Suprapubic skin (tissue), 4 donors: ENCODE data around the gene SETBP1. TPM values are rescaled to one million over a fixed set of nuclear protein-coding genes. Genes with fewer than 3 reads are reported as not detected.

ENCODE experiments used
- DNase-seq, 2 donors: peaks; one replicate each; pipeline ENCODE4 v3.0.0-alpha.2; 2019; ENCODE audit warnings: low spot score in 2 of 2
- H3K27ac ChIP-seq: fragments of 200-600 bp; sonication (generic); one replicate; pipeline ENCODE4 v1.5.1; 2019
- H3K27me3 ChIP-seq: fragments of 200-600 bp; sonication (generic); one replicate; pipeline ENCODE4 v1.5.1; 2019
- H3K36me3 ChIP-seq: fragments of 200-600 bp; sonication (generic); one replicate; pipeline ENCODE4 v1.5.1; 2019
- H3K4me1 ChIP-seq: fragments of 200-600 bp; sonication (generic); one replicate; pipeline ENCODE4 v1.5.1; 2019
- H3K4me3 ChIP-seq: fragments of 200-600 bp; sonication (generic); one replicate; pipeline ENCODE4 v1.5.1; 2019; ENCODE audit warnings: mild to moderate bottlenecking
- H3K9me3 ChIP-seq: fragments of 200-600 bp; sonication (generic); one replicate; pipeline ENCODE4 v1.5.1; 2019
- EP300 ChIP-seq: sonication (generic); formaldehyde crosslinking; IDR thresholded peaks from one replicate; pipeline ENCODE4 v1.6.1; 2017; ENCODE audit warnings: antibody characterized with exemption
- POLR2A ChIP-seq, 2 donors: fragments of 450-650 bp; IDR thresholded peaks; one replicate each; pipeline ENCODE4 v1.6.1; 2017; ENCODE audit warnings: antibody characterized with exemption in 2 of 2, mild to moderate bottlenecking in 2 of 2, moderate library complexity in 2 of 2
- POLR2AphosphoS5 ChIP-seq, 3 donors: sonication (generic); formaldehyde crosslinking; IDR thresholded peaks; one replicate each; pipeline ENCODE4 v1.6.1; 2017; ENCODE audit warnings: antibody characterized with exemption in 3 of 3
- WGBS: methylation state at CpG from one replicate; pipeline ENCODE4 v1.1.5; 2018; 5-methylcytosine and 5-hydroxymethylcytosine counted together
- total RNA-seq, 4 donors: library from RNA; depleted of rRNA; stranded (reverse); fragments of >200 nt; gene quantifications; one replicate each; pipeline ENCODE4 v1.1.0, GENCODE V29; 2016
- TF ChIP-seq, protein P1 (sequence below), 2 donors: fragments of 200-600 bp in 1 of 2; fragments of 450-650 bp in 1 of 2; sonication (generic) in 1 of 2; IDR thresholded peaks; one replicate each; pipeline ENCODE4 v1.5.1; 2016 to 2019; ENCODE audit warnings: antibody characterized with exemption in 2 of 2, mild to moderate bottlenecking in 1 of 2, moderate library complexity in 1 of 2

The SETBP1 gene
- total RNA-seq, 4 donors from 2014 or later: 13.1 to 25.6 (median 17.2) TPM

DNA sequence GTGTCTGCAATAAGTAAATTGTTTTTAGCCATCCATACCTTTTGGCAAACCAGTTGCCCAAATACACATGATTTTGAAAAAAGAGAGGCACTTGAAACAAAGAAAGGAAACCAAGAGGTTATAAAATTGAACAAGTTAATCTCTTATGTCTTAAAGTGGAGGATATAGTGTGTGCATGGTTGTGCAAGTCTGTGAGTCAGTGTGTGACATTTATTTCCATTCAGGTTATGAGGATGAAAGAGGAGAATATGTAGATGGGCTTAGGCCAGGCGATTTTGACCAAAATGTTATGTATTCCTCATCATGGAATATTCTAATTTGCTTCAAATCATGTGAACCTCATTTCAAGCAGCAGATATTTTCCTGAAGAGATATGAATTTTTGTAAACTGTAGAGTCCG, 123.3 kb downstream of the SETBP1 start:
- Histone ChIP-seq H3K4me3 (no peak overlapping the region), H3K36me3 (no peaks in the 10 kb centered on the region), H3K27ac (peak overlapping the region; percentile 72), H3K4me1 (peaks cover 14% of the 10 kb centered on the region), H3K9me3 (no peaks in the 10 kb centered on the region), H3K27me3 (no peaks in the 10 kb centered on the region)
- no peak for TF ChIP-seq EP300
- no peak for TF ChIP-seq POLR2A (IDR thresholded peaks at IDR 0.05)
- TF ChIP-seq POLR2AphosphoS5 (IDR thresholded peaks at IDR 0.05): no peak
- TF ChIP-seq, protein P1, sequence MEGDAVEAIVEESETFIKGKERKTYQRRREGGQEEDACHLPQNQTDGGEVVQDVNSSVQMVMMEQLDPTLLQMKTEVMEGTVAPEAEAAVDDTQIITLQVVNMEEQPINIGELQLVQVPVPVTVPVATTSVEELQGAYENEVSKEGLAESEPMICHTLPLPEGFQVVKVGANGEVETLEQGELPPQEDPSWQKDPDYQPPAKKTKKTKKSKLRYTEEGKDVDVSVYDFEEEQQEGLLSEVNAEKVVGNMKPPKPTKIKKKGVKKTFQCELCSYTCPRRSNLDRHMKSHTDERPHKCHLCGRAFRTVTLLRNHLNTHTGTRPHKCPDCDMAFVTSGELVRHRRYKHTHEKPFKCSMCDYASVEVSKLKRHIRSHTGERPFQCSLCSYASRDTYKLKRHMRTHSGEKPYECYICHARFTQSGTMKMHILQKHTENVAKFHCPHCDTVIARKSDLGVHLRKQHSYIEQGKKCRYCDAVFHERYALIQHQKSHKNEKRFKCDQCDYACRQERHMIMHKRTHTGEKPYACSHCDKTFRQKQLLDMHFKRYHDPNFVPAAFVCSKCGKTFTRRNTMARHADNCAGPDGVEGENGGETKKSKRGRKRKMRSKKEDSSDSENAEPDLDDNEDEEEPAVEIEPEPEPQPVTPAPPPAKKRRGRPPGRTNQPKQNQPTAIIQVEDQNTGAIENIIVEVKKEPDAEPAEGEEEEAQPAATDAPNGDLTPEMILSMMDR (IDR thresholded peaks at IDR 0.05): no peak
- WGBS: 95% methylated on average over 2 of the region's 2 CpGs
- no peak for DNase-seq

DNA sequence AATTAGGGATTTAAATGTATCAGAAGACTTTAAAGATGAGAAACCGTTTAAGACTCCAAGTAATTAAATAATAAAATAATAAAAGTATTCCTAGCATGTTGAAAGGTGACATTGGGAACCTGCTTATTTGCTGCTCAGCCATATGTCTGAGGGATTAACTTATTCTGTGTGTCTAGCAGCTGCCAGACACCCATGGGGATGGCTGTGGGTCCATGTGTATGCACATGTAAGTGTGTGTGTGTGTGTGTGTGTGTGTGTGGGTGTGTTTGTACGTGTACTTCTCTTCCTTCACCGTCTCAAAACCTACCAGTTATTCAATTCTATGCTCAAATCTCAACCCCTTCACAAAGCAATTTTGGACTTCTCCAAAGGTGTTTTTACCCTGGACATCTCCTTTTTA, 124.5 kb downstream of the SETBP1 start:
- Histone ChIP-seq H3K9me3 (no peaks in the 10 kb centered on the region), H3K36me3 (no peaks in the 10 kb centered on the region), H3K4me1 (peaks cover 14% of the 10 kb centered on the region), H3K4me3 (no peak overlapping the region), H3K27ac (peak overlapping the region; percentile 72), H3K27me3 (no peaks in the 10 kb centered on the region)
- DNase-seq: no peak
- WGBS: 87% methylated on average over 3 of the region's 3 CpGs
- TF ChIP-seq POLR2AphosphoS5 (IDR thresholded peaks at IDR 0.05) (no peak), EP300 (no peak), POLR2A (IDR thresholded peaks at IDR 0.05) (no peak)
- TF ChIP-seq, protein P1 (IDR thresholded peaks at IDR 0.05): no peak

GRCh38 chr18:44805643-44806042, 125.0 kb downstream of the SETBP1 start:
- H3K27me3 ChIP-seq: no peaks in the 10 kb centered on the region
- WGBS: 90% methylated on average over 3 of the region's 3 CpGs
- peaks cover 14% of the 10 kb centered on the region for H3K4me1 ChIP-seq
- H3K4me3 ChIP-seq: no peak overlapping the region
- no peak for TF ChIP-seq EP300
- TF ChIP-seq, protein P1 (IDR thresholded peaks at IDR 0.05): no peak
- TF ChIP-seq POLR2AphosphoS5 (IDR thresholded peaks at IDR 0.05): no peak
- TF ChIP-seq POLR2A (IDR thresholded peaks at IDR 0.05): no peak
- DNase-seq: no peak
- H3K36me3 ChIP-seq: no peaks in the 10 kb centered on the region
- H3K9me3 ChIP-seq: no peaks in the 10 kb centered on the region
- H3K27ac ChIP-seq: no peak overlapping the region

- Histone ChIP-seq H3K4me3 (no peak overlapping the region), H3K27ac (no peak overlapping the region), H3K4me1 (peaks cover 11% of the 10 kb centered on the region), H3K36me3 (no peaks in the 10 kb centered on the region), H3K9me3 (no peaks in the 10 kb centered on the region), H3K27me3 (no peaks in the 10 kb centered on the region)
- TF ChIP-seq EP300 (no peak), POLR2AphosphoS5 (IDR thresholded peaks at IDR 0.05) (no peak), POLR2A (IDR thresholded peaks at IDR 0.05) (no peak)
- TF ChIP-seq, protein P1 (IDR thresholded peaks at IDR 0.05): no peak
- 78% methylated on average over 2 of the region's 2 CpGs for WGBS
- no peak for DNase-seq
These were observed 127.1 kb downstream of the SETBP1 start for GRCh38 chr18:44807766-44808165.

DNA sequence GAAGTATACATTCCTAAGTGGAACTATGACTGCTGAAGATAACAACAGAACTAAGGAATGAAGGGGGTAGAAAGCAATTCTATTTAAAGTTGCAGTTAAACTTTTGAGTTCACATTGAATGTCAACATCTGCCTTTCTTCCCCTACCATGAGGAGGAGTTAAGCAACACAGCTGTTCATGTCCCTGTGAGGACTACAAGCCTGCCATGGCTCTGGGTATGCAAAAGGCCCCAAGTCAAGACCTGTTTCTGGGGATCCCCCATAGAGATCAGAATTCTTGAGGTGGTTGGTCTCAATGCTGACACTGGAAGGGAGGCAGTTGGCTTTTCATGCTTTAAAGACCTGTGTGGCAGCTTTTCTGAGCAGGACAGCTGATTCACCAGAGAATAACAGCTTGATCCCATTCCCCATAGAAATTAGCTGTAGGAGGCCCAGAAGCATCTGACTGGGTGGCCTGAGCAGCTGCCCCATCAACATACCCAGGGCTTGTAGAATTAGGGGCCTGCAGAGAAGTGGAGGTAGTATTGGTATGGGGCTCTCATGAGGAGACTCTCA, 131.0 kb downstream of the SETBP1 start:
- Histone ChIP-seq H3K27me3 (no peaks in the 10 kb centered on the region), H3K4me1 (no peaks in the 10 kb centered on the region), H3K27ac (no peak overlapping the region), H3K4me3 (no peak overlapping the region), H3K36me3 (no peaks in the 10 kb centered on the region), H3K9me3 (no peaks in the 10 kb centered on the region)
- no peak for DNase-seq
- TF ChIP-seq POLR2AphosphoS5 (IDR thresholded peaks at IDR 0.05): no peak
- TF ChIP-seq, protein P1 (IDR thresholded peaks at IDR 0.05): no peak
- no peak for TF ChIP-seq EP300
- TF ChIP-seq POLR2A (IDR thresholded peaks at IDR 0.05): no peak
